ENCODE results near the gene CEP76.

CEP76 gene

DNA sequence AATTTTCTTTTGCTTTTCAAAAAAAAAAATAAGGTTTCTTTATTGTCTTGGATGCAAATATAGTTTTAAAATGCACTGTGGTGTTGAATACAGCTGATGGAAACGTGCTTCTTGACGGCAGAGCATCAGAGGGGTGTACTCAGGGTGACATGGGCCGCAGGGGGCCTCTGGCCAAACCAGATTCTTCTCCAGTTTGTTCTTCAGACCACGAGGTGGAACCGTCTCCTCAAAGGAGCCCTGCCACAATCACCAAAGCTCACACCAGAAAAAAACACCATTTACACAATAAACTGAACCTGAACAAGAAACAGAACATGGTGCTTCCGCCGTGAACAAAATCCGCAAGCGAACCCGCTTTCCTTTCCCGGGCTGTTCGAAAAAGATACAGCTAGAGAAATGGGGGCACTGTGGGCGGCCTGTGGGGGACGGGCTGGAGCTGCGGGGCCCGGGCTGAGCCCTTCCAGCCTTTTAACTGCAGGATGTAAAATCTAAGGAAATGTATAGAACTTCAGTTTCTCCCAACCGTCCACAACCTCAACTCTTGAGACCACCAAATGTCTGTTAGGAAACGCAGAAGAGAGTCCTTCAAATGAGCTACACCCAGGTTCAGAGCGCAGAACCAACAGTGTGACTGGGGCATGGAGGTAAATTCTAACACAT is 34.9 kb upstream of the CEP76 start:
- no peak for DNase-seq (ENCODE audit: low read depth)
- TF ChIP-seq, protein P1, sequence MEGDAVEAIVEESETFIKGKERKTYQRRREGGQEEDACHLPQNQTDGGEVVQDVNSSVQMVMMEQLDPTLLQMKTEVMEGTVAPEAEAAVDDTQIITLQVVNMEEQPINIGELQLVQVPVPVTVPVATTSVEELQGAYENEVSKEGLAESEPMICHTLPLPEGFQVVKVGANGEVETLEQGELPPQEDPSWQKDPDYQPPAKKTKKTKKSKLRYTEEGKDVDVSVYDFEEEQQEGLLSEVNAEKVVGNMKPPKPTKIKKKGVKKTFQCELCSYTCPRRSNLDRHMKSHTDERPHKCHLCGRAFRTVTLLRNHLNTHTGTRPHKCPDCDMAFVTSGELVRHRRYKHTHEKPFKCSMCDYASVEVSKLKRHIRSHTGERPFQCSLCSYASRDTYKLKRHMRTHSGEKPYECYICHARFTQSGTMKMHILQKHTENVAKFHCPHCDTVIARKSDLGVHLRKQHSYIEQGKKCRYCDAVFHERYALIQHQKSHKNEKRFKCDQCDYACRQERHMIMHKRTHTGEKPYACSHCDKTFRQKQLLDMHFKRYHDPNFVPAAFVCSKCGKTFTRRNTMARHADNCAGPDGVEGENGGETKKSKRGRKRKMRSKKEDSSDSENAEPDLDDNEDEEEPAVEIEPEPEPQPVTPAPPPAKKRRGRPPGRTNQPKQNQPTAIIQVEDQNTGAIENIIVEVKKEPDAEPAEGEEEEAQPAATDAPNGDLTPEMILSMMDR (IDR thresholded peaks at IDR 0.05; ENCODE audit: insufficient read depth, low read depth, low read length, missing control alignments), result no peak
- no peak overlapping the region for H3K4me3 ChIP-seq (ENCODE audit: low read length)

- DNase-seq (ENCODE audit: low read depth), result peak; percentile 78
- H3K4me3 ChIP-seq (ENCODE audit: low read length), result no peak overlapping the region
- TF ChIP-seq, protein P1 (IDR thresholded peaks at IDR 0.05; ENCODE audit: insufficient read depth, low read depth, low read length, missing control alignments), result peak; percentile 92
These were observed 24.4 kb upstream of the CEP76 start for GRCh38 chr18:12726774-12727550.

- H3K4me3 ChIP-seq (ENCODE audit: low read length), result no peak overlapping the region
- DNase-seq (ENCODE audit: low read depth), result no peak
- TF ChIP-seq, protein P1 (IDR thresholded peaks at IDR 0.05; ENCODE audit: insufficient read depth, low read depth, low read length, missing control alignments), result no peak
These were observed 23.8 kb upstream of the CEP76 start for GRCh38 chr18:12726331-12726730.

DNA sequence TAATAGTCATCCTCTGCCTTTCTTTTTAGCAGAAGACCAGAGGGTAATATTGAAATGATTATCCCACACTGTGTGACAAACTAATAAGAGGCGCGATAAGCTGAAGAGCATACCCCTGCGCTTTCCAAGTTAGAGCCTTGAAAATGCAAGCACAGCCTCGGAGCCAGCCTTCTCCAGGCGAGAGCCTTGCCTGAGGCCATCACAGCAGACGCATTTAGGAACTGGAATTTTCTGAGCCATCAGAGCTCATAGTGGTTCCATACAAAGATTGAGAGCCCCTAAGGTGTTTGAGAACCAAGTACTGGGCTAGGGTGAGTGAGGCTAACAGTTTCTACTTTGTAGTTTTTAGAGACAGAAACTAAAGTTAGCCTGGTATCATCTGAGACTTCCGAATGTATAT is 20.2 kb upstream of the CEP76 start:
- H3K4me3 ChIP-seq (ENCODE audit: low read length), result no peak overlapping the region
- TF ChIP-seq, protein P1 (IDR thresholded peaks at IDR 0.05; ENCODE audit: insufficient read depth, low read depth, low read length, missing control alignments), result no peak
- no peak for DNase-seq (ENCODE audit: low read depth)

GRCh38 chr18:12721495-12722275 is 19.2 kb upstream of the CEP76 start:
- TF ChIP-seq, protein P1 (IDR thresholded peaks at IDR 0.05; ENCODE audit: insufficient read depth, low read depth, low read length, missing control alignments), result no peak
- DNase-seq (ENCODE audit: low read depth), result no peak
- H3K4me3 ChIP-seq (ENCODE audit: low read length), result no peak overlapping the region

GRCh38 chr18:12711446-12711845 is 8.9 kb upstream of the CEP76 start:
- DNase-seq (ENCODE audit: low read depth), result no peak
- no peak overlapping the region for H3K4me3 ChIP-seq (ENCODE audit: low read length)
- TF ChIP-seq, protein P1 (IDR thresholded peaks at IDR 0.05; ENCODE audit: insufficient read depth, low read depth, low read length, missing control alignments), result no peak
